GM12891 (cell line): ENCODE results near the gene KLF16.

Experiments
- PAX5 ChIP-seq: IDR thresholded peaks from 2 replicates; pipeline ENCODE4 v1.6.1; 2011; ENCODE audit warnings: low read length, moderate library complexity, mild to moderate bottlenecking; ENCODE audit not compliant: insufficient read depth, severe bottlenecking
- POLR2A ChIP-seq: IDR thresholded peaks from 2 replicates; pipeline ENCODE4 v1.6.1; 2011; ENCODE audit warnings: low read depth, low read length, control low read depth
- POLR2AphosphoS5 ChIP-seq: IDR thresholded peaks from 2 replicates; pipeline ENCODE4 v1.6.1; 2011; ENCODE audit warnings: low read depth, low read length, control low read depth
- POU2F2 ChIP-seq: IDR thresholded peaks from 2 replicates; pipeline ENCODE4 v1.6.1; 2011; ENCODE audit warnings: low read depth, mild to moderate bottlenecking, control low read depth, low read length, moderate library complexity
- SPI1 ChIP-seq: IDR thresholded peaks from 2 replicates; pipeline ENCODE4 v1.6.1; 2011; ENCODE audit warnings: low read depth, low read length, control low read depth
- TAF1 ChIP-seq: IDR thresholded peaks from 2 replicates; pipeline ENCODE4 v1.6.1; 2011; ENCODE audit warnings: low read depth, low read length, control low read depth

DNA sequence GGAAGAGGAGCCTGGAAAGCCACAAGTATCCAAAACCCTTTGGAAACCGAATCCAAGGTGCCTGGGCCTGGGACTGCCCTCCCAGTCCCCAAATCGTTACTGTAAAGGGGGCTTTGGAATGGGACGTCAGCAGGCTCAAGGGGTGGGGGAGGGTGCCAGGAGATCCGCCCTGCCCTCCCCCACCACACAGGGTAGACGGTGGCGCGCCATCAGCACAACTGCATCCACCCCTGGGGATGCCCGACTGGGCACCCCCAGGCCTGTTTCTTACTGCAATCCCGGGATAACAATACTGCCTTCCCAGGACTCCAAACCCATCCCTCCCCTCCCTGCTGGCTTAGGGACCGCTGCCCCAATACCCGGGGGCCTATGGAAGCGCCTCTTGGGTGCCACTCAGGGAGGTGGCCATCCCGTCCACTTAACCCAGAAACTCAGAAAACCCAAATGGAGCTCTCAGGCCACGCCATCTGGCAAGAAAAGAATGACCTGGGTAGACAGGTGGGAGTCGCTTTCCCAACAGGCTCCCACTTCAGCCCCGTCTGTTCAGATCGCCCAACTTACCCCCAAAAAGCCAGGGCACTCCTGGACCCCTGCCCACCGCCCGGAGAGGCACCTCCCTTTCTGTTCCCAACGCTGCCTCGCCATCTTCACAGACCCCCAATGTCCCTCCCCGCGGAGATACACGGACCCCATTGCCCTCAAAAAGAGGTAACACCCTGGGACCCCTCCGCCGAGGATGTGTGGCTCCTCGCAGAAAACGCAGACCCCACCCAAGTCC, 2.4 kb downstream of the KLF16 start:
- TF ChIP-seq TAF1 (no peak), POLR2A (no peak), POLR2AphosphoS5 (no peak), POU2F2 (no peak), SPI1 (no peak), PAX5 (no peak)
